H1 (cell line): ENCODE results near the gene NTS. TPM values are rescaled to one million over a fixed set of nuclear protein-coding genes. Genes with fewer than 3 reads are reported as not detected.

Experiments used
- TBP ChIP-seq: IDR thresholded peaks from 2 replicates; pipeline ENCODE4 v1.6.1; 2011; ENCODE audit warnings: low read depth, low read length, improper control_type of control experiment
- polyA plus RNA-seq, 7 experiments: library from polyadenylated mRNA; depleted of rRNA in 3 of 7; stranded (reverse) in 5 of 7; unstranded in 2 of 7; fragments of >200 nt in 5 of 7; fragments of 200-250 nt in 2 of 7; gene quantifications; 1 replicate in 5 of 7; 2 replicates in 1 of 7; 4 replicates in 1 of 7; pipeline versions ENCODE4 v1.2.1 to v1.2.3, GENCODE V29; 2011 to 2013; ENCODE audit warnings: missing spikeins in 2 of 7, mixed read lengths in 2 of 7
- total RNA-seq: library from RNA; stranded (reverse); fragmentation: NEBNext Ultra II Directional; extraction: Animal tissue kit (Norgen Biotek cat#: 25700); gene quantifications from 2 replicates; pipeline ENCODE4 v1.2.1, GENCODE V29; 2021
- TF ChIP-seq, protein P1 (sequence below): fragments of 300-600 bp; sonication (generic); IDR thresholded peaks from 2 replicates; pipeline ENCODE4 v1.7.1; 2012; ENCODE audit warnings: low read length, moderate library complexity, mild to moderate bottlenecking, inconsistent platforms; ENCODE audit not compliant: insufficient replicate concordance

Gene NTS
- total and polyA plus RNA-seq, 2 of the 8 experiments (the other 6 are each of a cell fraction or from before 2014, with no cell fraction given): 17.0 to 36.6 TPM

DNA sequence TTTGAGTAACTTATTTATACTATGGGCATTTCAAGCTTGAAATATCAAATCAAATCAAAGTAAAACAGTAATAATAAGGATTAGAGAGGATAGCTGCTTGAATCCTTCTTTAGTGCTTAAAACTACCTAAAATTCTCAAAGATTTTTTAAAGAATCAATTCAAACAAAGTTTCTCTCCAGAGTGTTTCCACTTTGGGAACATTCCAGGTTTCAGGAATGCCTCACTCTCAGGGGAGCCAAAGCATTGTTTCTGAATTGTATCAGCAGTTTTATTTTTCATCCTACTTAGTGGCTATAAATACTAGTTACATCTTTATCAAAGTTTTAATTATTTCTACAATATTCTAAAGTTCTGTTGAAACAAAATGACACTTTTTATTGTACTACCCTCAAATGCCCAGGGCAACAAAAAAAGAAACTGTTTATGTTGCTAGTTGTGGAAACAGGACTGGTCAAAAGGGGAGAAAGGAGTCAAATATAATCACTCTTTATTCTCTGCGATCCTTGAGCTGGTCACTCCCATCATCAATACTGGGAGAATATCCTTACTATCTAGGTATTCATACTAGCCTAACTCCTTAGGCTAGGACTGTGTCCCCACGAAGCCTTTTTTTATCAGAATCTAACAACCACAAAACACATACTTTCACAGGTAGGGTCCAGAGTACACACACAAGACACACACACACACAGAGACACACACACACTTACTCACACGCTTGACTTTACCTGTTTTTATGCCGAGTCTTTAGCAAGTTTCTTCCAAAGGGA lies 38.5 kb upstream of the NTS start (continued):
- TF ChIP-seq, protein P1, sequence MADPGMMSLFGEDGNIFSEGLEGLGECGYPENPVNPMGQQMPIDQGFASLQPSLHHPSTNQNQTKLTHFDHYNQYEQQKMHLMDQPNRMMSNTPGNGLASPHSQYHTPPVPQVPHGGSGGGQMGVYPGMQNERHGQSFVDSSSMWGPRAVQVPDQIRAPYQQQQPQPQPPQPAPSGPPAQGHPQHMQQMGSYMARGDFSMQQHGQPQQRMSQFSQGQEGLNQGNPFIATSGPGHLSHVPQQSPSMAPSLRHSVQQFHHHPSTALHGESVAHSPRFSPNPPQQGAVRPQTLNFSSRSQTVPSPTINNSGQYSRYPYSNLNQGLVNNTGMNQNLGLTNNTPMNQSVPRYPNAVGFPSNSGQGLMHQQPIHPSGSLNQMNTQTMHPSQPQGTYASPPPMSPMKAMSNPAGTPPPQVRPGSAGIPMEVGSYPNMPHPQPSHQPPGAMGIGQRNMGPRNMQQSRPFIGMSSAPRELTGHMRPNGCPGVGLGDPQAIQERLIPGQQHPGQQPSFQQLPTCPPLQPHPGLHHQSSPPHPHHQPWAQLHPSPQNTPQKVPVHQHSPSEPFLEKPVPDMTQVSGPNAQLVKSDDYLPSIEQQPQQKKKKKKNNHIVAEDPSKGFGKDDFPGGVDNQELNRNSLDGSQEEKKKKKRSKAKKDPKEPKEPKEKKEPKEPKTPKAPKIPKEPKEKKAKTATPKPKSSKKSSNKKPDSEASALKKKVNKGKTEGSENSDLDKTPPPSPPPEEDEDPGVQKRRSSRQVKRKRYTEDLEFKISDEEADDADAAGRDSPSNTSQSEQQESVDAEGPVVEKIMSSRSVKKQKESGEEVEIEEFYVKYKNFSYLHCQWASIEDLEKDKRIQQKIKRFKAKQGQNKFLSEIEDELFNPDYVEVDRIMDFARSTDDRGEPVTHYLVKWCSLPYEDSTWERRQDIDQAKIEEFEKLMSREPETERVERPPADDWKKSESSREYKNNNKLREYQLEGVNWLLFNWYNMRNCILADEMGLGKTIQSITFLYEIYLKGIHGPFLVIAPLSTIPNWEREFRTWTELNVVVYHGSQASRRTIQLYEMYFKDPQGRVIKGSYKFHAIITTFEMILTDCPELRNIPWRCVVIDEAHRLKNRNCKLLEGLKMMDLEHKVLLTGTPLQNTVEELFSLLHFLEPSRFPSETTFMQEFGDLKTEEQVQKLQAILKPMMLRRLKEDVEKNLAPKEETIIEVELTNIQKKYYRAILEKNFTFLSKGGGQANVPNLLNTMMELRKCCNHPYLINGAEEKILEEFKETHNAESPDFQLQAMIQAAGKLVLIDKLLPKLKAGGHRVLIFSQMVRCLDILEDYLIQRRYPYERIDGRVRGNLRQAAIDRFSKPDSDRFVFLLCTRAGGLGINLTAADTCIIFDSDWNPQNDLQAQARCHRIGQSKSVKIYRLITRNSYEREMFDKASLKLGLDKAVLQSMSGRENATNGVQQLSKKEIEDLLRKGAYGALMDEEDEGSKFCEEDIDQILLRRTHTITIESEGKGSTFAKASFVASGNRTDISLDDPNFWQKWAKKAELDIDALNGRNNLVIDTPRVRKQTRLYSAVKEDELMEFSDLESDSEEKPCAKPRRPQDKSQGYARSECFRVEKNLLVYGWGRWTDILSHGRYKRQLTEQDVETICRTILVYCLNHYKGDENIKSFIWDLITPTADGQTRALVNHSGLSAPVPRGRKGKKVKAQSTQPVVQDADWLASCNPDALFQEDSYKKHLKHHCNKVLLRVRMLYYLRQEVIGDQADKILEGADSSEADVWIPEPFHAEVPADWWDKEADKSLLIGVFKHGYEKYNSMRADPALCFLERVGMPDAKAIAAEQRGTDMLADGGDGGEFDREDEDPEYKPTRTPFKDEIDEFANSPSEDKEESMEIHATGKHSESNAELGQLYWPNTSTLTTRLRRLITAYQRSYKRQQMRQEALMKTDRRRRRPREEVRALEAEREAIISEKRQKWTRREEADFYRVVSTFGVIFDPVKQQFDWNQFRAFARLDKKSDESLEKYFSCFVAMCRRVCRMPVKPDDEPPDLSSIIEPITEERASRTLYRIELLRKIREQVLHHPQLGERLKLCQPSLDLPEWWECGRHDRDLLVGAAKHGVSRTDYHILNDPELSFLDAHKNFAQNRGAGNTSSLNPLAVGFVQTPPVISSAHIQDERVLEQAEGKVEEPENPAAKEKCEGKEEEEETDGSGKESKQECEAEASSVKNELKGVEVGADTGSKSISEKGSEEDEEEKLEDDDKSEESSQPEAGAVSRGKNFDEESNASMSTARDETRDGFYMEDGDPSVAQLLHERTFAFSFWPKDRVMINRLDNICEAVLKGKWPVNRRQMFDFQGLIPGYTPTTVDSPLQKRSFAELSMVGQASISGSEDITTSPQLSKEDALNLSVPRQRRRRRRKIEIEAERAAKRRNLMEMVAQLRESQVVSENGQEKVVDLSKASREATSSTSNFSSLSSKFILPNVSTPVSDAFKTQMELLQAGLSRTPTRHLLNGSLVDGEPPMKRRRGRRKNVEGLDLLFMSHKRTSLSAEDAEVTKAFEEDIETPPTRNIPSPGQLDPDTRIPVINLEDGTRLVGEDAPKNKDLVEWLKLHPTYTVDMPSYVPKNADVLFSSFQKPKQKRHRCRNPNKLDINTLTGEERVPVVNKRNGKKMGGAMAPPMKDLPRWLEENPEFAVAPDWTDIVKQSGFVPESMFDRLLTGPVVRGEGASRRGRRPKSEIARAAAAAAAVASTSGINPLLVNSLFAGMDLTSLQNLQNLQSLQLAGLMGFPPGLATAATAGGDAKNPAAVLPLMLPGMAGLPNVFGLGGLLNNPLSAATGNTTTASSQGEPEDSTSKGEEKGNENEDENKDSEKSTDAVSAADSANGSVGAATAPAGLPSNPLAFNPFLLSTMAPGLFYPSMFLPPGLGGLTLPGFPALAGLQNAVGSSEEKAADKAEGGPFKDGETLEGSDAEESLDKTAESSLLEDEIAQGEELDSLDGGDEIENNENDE: no peak
- TF ChIP-seq TBP: no peak
